Uterus (tissue), 4 donors: ENCODE data around the gene NUBPL. TPM values are rescaled to one million over a fixed set of nuclear protein-coding genes. Genes with fewer than 3 reads are reported as not detected.

Experiments used
- DNase-seq, 2 donors: peaks; one replicate each; pipeline ENCODE4 v3.0.0-alpha.2; 2019 to 2020
- H3K27ac ChIP-seq, 2 donors: fragments of 200-600 bp; sonication (generic); 1 replicate in 1 of 2; 2 replicates in 1 of 2; pipeline ENCODE4 v1.5.1; 2016 to 2018
- H3K27me3 ChIP-seq, 2 donors: fragments of 200-600 bp; sonication (generic); one replicate each; pipeline ENCODE4 v1.5.1; 2018 to 2019; ENCODE audit warnings: control low read depth in 1 of 2
- H3K36me3 ChIP-seq, 2 donors: fragments of 200-600 bp; sonication (generic); one replicate each; pipeline ENCODE4 v1.5.1; 2019; ENCODE audit warnings: control low read depth in 1 of 2
- H3K4me1 ChIP-seq, 2 donors: fragments of 200-600 bp; sonication (generic); one replicate each; pipeline ENCODE4 v1.5.1; 2018 to 2019; ENCODE audit warnings: control low read depth in 1 of 2
- H3K4me3 ChIP-seq, 2 donors: fragments of 200-600 bp; sonication (generic); 1 replicate in 1 of 2; 2 replicates in 1 of 2; pipeline ENCODE4 v1.5.1; 2018 to 2019; ENCODE audit warnings: mild to moderate bottlenecking in 1 of 2
- H3K9me3 ChIP-seq, 2 donors: fragments of 200-600 bp; sonication (generic); one replicate each; pipeline ENCODE4 v1.5.1; 2019; ENCODE audit warnings: control low read depth in 1 of 2
- POLR2A ChIP-seq, 2 donors: fragments of 450-650 bp; IDR thresholded peaks; one replicate each; pipeline ENCODE4 v1.6.1; 2016; ENCODE audit warnings: antibody characterized with exemption in 2 of 2, mild to moderate bottlenecking in 1 of 2, moderate library complexity in 1 of 2
- intact Hi-C: fragments of 100-400 bp; cut with DNase I; formaldehyde crosslinking; loops from one replicate; pipeline ENCODE4 v1.15.1; 2023; ENCODE audit warnings: low total_unique reads
- total RNA-seq, 4 donors: library from RNA; depleted of rRNA in 3 of 4; stranded (reverse); fragments of >200 nt in 3 of 4; gene quantifications; one replicate each; pipeline versions ENCODE4 v1.1.0 to v1.2.4, GENCODE V29; 2014 to 2023
- TF ChIP-seq, protein P1 (sequence below), 4 experiments: fragments of 200-600 bp in 2 of 4; fragments of 450-650 bp in 2 of 4; sonication (generic) in 2 of 4; IDR thresholded peaks; one replicate each; pipeline ENCODE4 v1.5.1; 2016 to 2019; ENCODE audit warnings: antibody characterized with exemption in 4 of 4, mild to moderate bottlenecking in 2 of 4, moderate library complexity in 1 of 4
- donor health status: DM: yes; HTN: yes; CAD: no.

Gene NUBPL
- total RNA-seq, 4 donors from 2014 or later = 1.5 to 31.5 (median 12.2) TPM

DNA sequence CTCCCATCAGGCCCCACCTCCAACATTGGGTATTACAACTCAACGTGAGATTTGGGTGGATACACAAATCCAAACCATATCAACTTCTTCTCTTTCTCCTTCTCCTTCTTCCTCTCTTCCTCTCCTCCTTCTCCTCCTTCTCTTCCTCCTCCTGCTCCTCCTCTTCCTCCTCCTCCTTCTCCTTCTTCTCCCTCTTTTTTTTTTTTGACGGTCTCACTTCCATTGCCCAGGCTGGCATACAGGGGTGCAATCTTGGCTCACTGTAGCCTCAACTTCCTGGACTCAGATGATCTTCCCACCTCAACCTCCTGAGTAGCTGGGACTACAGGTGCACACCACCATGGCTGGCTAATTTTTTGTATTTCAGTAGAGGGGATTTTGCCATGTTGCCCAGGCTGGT is 11.4 kb upstream of the NUBPL start:
- Histone ChIP-seq H3K27me3 (no peaks in the 10 kb centered on the region), H3K4me1 (no peaks in the 10 kb centered on the region), H3K9me3 (no peaks in the 10 kb centered on the region), H3K27ac (no peak overlapping the region), H3K4me3 (no peak overlapping the region), H3K36me3 (no peaks in the 10 kb centered on the region)
- intact Hi-C loops = no loop called here
- TF ChIP-seq, protein P1, sequence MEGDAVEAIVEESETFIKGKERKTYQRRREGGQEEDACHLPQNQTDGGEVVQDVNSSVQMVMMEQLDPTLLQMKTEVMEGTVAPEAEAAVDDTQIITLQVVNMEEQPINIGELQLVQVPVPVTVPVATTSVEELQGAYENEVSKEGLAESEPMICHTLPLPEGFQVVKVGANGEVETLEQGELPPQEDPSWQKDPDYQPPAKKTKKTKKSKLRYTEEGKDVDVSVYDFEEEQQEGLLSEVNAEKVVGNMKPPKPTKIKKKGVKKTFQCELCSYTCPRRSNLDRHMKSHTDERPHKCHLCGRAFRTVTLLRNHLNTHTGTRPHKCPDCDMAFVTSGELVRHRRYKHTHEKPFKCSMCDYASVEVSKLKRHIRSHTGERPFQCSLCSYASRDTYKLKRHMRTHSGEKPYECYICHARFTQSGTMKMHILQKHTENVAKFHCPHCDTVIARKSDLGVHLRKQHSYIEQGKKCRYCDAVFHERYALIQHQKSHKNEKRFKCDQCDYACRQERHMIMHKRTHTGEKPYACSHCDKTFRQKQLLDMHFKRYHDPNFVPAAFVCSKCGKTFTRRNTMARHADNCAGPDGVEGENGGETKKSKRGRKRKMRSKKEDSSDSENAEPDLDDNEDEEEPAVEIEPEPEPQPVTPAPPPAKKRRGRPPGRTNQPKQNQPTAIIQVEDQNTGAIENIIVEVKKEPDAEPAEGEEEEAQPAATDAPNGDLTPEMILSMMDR (IDR thresholded peaks at IDR 0.05) = no peak
- TF ChIP-seq POLR2A (IDR thresholded peaks at IDR 0.05) = no peak
- no peak for DNase-seq

DNA sequence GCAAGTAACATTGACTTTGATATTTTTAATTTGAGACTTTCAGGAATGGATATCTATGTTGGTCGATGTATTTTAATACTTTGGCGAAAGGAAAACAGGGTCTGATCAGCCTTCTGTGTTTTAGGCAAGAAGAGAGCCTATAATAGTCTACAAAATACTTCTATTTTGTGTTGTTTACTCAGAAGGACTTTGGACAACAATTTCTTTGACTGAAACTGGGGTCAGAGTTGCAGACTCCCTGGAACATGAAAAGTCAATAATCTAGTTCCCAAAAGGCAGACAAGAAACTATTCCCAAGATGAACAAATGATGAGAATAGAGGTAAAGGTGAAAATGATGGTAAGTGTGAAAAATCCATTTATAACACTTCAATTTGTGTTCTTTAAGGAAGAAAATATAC is 10.6 kb upstream of the NUBPL start:
- Histone ChIP-seq H3K27ac (no peak overlapping the region), H3K4me3 (no peak overlapping the region), H3K36me3 (no peaks in the 10 kb centered on the region), H3K4me1 (no peaks in the 10 kb centered on the region), H3K27me3 (no peaks in the 10 kb centered on the region), H3K9me3 (no peaks in the 10 kb centered on the region)
- DNase-seq = no peak
- intact Hi-C loops = no loop called here
- no peak for TF ChIP-seq POLR2A (IDR thresholded peaks at IDR 0.05)
- TF ChIP-seq, protein P1 (IDR thresholded peaks at IDR 0.05) = no peak

DNA sequence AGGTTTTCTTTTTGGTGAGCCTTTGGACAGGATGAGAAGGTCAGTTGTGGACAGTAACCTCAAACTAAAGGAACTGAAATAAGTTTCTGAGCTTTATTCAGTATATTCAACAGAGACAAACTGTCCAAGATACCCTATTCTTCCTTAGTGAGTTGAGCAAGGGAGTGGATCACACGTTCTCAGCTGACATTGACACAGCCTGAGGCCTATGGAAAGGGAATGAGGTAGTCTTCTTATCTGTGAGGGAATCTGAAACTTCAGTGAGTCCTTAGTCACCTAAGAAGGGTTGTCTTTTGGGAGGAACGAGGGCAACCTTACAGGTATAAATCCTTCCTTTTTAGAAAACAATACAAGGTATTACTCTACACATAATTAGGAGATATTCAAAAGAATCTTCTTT is 5.0 kb upstream of the NUBPL start:
- H3K4me3 ChIP-seq = no peak overlapping the region
- intact Hi-C loops = no loop called here
- no peaks in the 10 kb centered on the region for H3K27me3 ChIP-seq
- H3K36me3 ChIP-seq = no peaks in the 10 kb centered on the region
- H3K27ac ChIP-seq = no peak overlapping the region
- no peaks in the 10 kb centered on the region for H3K9me3 ChIP-seq
- DNase-seq = no peak
- TF ChIP-seq POLR2A (IDR thresholded peaks at IDR 0.05) = no peak
- TF ChIP-seq, protein P1 (IDR thresholded peaks at IDR 0.05) = no peak
- H3K4me1 ChIP-seq = no peaks in the 10 kb centered on the region

- TF ChIP-seq, protein P1 (IDR thresholded peaks at IDR 0.05) = no peak
- Histone ChIP-seq H3K27ac (no peak overlapping the region), H3K4me3 (no peak overlapping the region), H3K4me1 (no peaks in the 10 kb centered on the region), H3K36me3 (no peaks in the 10 kb centered on the region), H3K27me3 (no peaks in the 10 kb centered on the region), H3K9me3 (no peaks in the 10 kb centered on the region)
- intact Hi-C loops = no loop called here
- DNase-seq = no peak
Measured at GRCh38 chr14:31559939-31560338, 1.3 kb upstream of the NUBPL start.

DNA sequence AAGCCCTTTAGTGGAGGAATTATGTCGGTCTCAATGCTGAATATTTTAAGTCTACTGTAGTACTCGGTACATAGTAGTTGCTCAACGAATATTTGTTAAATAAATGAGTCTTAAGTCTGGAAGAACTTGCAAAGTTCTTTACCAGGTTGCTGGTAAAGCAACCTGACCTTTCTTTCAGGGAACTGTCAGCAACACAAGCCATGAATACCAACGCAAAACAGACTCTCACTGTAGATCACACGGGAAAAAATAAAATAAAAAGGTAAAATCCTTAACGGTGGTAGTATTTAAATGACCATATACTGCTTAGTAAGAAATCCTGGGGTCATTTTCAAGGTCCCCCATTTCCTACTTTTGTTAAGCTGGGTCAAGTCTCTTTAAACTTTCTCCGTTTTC is 447 bp upstream of the NUBPL start:
- TF ChIP-seq POLR2A (IDR thresholded peaks at IDR 0.05) = no peak
- no peaks in the 10 kb centered on the region for H3K36me3 ChIP-seq
- H3K4me1 ChIP-seq = no peaks in the 10 kb centered on the region
- peak overlapping the region; percentile 77 to 83 for H3K27ac ChIP-seq
- intact Hi-C loops = no loop called here
- H3K27me3 ChIP-seq = no peaks in the 10 kb centered on the region
- H3K4me3 ChIP-seq = peak overlapping the region; percentile 71 to 79
- H3K9me3 ChIP-seq = no peaks in the 10 kb centered on the region
- no peak for DNase-seq

DNA sequence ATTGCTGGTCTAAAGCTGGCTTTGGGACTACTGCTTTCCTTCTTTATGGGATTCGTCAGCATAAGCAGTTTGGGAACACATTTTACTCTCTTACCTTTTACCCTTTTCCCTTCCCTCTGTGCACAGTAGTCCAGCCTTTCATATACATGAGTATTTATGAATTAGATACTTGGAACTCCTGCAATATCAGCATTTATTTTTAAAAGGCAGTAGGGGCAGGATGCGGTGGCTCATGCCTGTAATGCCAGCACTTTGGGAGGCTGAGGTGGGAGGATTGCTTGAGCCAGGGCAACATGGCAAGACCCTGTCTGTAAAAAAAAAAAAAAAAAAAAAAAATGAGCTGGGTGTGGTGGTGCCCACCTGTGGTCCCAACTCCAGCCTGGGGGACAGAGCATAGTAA is 3.0 kb downstream of the NUBPL start:
- H3K4me1 ChIP-seq = no peaks in the 10 kb centered on the region
- TF ChIP-seq, protein P1 (IDR thresholded peaks at IDR 0.05) = no peak
- TF ChIP-seq POLR2A (IDR thresholded peaks at IDR 0.05) = no peak
- no peak overlapping the region for H3K4me3 ChIP-seq
- no peaks in the 10 kb centered on the region for H3K9me3 ChIP-seq
- H3K27me3 ChIP-seq = no peaks in the 10 kb centered on the region
- H3K36me3 ChIP-seq = no peaks in the 10 kb centered on the region
- intact Hi-C loops = no loop called here
- DNase-seq = no peak
- H3K27ac ChIP-seq = no peak overlapping the region
